ENCODE results near the gene DGCR8. TPM values are rescaled to one million over a fixed set of nuclear protein-coding genes. Genes with fewer than 3 reads are reported as not detected.

The DGCR8 gene
- total RNA-seq, 1 donor from 2014 or later = 81.0 TPM

- Mint-ChIP-seq H3K36me3 (ENCODE audit: low read depth) (peaks cover 30% of the 10 kb centered on the region), H3K27me3 (ENCODE audit: insufficient read depth) (no peaks in the 10 kb centered on the region), H3K9me3 (no peaks in the 10 kb centered on the region), H3K4me1 (ENCODE audit: low read depth) (peaks cover 46% of the 10 kb centered on the region), H3K4me3 (no peak overlapping the region), H3K27ac (no peak overlapping the region)
- no peak for DNase-seq (ENCODE audit: low spot score)
- intact Hi-C loops (cut with micrococcal nuclease) = no loop called here
Observed at GRCh38 chr22:20084547-20085413, 4.7 kb downstream of the DGCR8 start.

GRCh38 chr22:20085651-20086050 is 5.6 kb downstream of the DGCR8 start:
- Mint-ChIP-seq H3K36me3 (ENCODE audit: low read depth) (peaks cover 35% of the 10 kb centered on the region), H3K4me3 (no peak overlapping the region), H3K27me3 (ENCODE audit: insufficient read depth) (no peaks in the 10 kb centered on the region), H3K9me3 (no peaks in the 10 kb centered on the region), H3K4me1 (ENCODE audit: low read depth) (peaks cover 47% of the 10 kb centered on the region), H3K27ac (no peak overlapping the region)
- intact Hi-C loops (cut with micrococcal nuclease) = no loop called here
- DNase-seq (ENCODE audit: low spot score) = no peak

DNA sequence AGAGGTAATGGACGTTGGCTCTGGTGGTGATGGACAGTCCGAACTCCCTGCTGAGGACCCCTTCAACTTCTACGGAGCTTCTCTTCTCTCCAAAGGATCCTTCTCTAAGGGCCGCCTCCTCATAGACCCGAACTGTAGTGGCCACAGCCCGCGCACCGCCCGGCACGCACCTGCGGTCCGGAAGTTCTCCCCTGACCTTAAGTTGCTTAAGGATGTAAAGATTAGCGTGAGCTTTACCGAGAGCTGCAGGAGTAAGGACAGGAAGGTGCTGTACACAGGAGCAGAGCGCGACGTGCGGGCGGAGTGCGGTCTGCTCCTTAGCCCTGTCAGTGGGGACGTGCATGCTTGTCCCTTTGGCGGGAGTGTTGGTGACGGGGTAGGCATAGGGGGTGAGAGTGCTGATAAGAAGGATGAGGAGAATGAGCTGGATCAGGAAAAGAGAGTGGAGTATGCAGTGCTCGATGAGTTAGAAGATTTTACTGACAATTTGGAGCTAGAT is 6.1 kb downstream of the DGCR8 start:
- Mint-ChIP-seq H3K27me3 (ENCODE audit: insufficient read depth) (no peaks in the 10 kb centered on the region), H3K27ac (no peak overlapping the region), H3K4me1 (ENCODE audit: low read depth) (peaks cover 45% of the 10 kb centered on the region), H3K9me3 (no peaks in the 10 kb centered on the region), H3K36me3 (ENCODE audit: low read depth) (peaks cover 39% of the 10 kb centered on the region), H3K4me3 (no peak overlapping the region)
- DNase-seq (ENCODE audit: low spot score) = no peak
- intact Hi-C loops (cut with micrococcal nuclease) = no loop called here

DNA sequence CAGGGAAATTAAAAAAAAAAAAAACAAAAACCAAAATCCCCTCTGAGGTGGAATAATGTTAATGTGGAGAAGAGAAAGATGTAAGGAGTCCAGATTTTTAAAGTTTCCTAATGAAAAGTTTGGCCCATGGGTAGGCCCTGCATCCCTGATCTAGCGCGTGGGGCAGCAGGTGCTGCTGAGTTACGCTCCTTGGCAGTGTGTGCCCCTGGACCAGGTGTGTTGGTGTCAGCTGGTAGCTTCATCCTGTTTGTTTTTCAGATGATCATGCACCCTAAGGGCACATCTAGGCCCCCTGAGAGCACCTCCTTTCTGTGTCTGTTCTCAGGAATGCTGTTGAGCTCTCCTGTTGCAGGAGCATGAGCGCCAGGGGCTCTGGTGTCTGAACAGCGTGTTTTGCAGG is 6.7 kb downstream of the DGCR8 start:
- intact Hi-C loops (cut with micrococcal nuclease) = no loop called here
- Mint-ChIP-seq H3K4me1 (ENCODE audit: low read depth) (peaks cover 39% of the 10 kb centered on the region), H3K27me3 (ENCODE audit: insufficient read depth) (no peaks in the 10 kb centered on the region), H3K4me3 (no peak overlapping the region), H3K9me3 (no peaks in the 10 kb centered on the region), H3K36me3 (ENCODE audit: low read depth) (peaks cover 38% of the 10 kb centered on the region), H3K27ac (no peak overlapping the region)
- no peak for DNase-seq (ENCODE audit: low spot score)

DNA sequence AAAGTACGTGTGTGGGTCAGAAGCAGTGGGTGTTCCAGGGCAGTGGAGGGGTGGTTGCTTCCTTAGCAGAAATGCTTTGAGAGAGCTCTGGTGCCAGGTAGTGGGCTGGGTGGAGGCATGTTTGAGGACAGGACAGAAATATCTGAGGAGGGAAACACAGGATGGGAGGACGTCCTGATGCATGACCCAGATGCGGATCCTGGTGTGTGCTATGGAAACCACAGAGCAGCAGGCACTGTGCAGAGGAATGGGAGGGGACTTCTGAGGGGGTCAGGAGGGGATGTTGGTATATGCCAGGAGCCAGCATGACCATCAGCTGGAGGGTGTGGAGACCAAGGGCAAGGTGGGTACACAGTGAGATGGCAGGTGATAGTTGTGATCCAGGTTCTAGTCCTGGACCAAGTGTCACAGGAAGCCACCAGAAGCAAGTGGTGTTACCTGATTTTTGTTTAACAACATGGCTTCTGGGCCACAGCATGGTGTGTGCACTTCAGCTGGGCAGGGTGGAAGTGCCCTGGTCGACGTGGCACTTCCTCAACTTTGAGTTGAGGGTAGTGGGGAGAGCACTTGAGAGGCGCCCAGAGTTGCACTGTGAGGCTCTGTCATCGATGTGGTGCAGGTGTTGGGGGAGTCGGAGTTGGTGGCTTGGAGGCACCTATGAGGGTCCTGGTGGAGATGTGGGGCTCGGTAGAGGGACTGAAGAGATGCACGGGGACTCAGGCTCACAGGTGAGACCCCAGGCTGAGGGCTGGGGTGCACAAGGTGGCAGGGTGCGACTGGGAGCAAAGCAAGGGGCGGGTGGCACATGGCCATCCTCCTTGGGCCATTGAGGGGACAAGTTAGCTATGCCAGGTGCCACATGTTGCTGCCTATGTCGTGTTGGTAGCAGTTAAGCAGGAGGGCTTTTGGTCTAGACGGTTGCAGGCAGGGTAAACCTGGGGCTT is 7.5 kb downstream of the DGCR8 start:
- DNase-seq (ENCODE audit: low spot score) = no peak
- Mint-ChIP-seq H3K9me3 (no peaks in the 10 kb centered on the region), H3K27ac (no peak overlapping the region), H3K4me3 (no peak overlapping the region), H3K27me3 (ENCODE audit: insufficient read depth) (no peaks in the 10 kb centered on the region), H3K36me3 (ENCODE audit: low read depth) (peaks cover 41% of the 10 kb centered on the region), H3K4me1 (ENCODE audit: low read depth) (peaks cover 34% of the 10 kb centered on the region)
- intact Hi-C loops (cut with micrococcal nuclease) = no loop called here

DNA sequence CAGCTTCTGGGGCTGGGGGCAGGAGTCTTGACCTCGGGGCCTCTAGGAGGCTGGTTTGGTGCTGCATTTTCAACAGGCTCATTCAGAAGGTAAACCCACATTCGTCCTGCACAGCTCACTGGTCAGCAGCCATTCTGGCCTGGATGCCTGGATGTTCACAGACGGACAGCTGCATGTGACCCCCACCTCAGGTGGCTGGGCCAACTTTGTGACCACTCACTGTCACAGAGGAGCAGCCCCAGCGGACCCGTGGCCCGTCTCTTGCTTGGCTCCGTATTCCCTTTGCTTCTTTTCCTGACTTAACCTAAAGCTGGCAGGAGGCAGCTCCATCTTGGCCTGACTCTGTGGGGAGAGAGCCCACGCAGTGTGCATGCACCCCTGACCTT is 8.2 kb downstream of the DGCR8 start:
- Mint-ChIP-seq H3K27me3 (ENCODE audit: insufficient read depth) (no peaks in the 10 kb centered on the region), H3K36me3 (ENCODE audit: low read depth) (peaks cover 45% of the 10 kb centered on the region), H3K9me3 (no peaks in the 10 kb centered on the region), H3K4me1 (ENCODE audit: low read depth) (peaks cover 27% of the 10 kb centered on the region), H3K27ac (no peak overlapping the region), H3K4me3 (no peak overlapping the region)
- intact Hi-C loops (cut with micrococcal nuclease) = no loop called here
- no peak for DNase-seq (ENCODE audit: low spot score)

GRCh38 chr22:20089226-20089976 is 9.4 kb downstream of the DGCR8 start:
- Mint-ChIP-seq H3K9me3 (no peaks in the 10 kb centered on the region), H3K4me1 (ENCODE audit: low read depth) (peaks cover 21% of the 10 kb centered on the region), H3K27me3 (ENCODE audit: insufficient read depth) (no peaks in the 10 kb centered on the region), H3K4me3 (no peak overlapping the region), H3K27ac (no peak overlapping the region), H3K36me3 (ENCODE audit: low read depth) (peaks cover 52% of the 10 kb centered on the region)
- intact Hi-C loops (cut with micrococcal nuclease) = no loop called here
- no peak for DNase-seq (ENCODE audit: low spot score)

- Mint-ChIP-seq H3K4me1 (ENCODE audit: low read depth) (peaks cover 24% of the 10 kb centered on the region), H3K27ac (no peak overlapping the region), H3K27me3 (ENCODE audit: insufficient read depth) (no peaks in the 10 kb centered on the region), H3K36me3 (ENCODE audit: low read depth) (peaks cover 54% of the 10 kb centered on the region), H3K4me3 (no peak overlapping the region), H3K9me3 (no peaks in the 10 kb centered on the region)
- intact Hi-C loops (cut with micrococcal nuclease) = no loop called here
- no peak for DNase-seq (ENCODE audit: low spot score)
Observed at GRCh38 chr22:20089977-20090729, 10.1 kb downstream of the DGCR8 start.

GRCh38 chr22:20090730-20091240 is 10.7 kb downstream of the DGCR8 start:
- Mint-ChIP-seq H3K4me1 (ENCODE audit: low read depth) (peaks cover 30% of the 10 kb centered on the region), H3K27me3 (ENCODE audit: insufficient read depth) (no peaks in the 10 kb centered on the region), H3K36me3 (ENCODE audit: low read depth) (peaks cover 58% of the 10 kb centered on the region), H3K27ac (no peak overlapping the region), H3K4me3 (no peak overlapping the region), H3K9me3 (peaks cover under 1% of the 10 kb centered on the region)
- intact Hi-C loops (cut with micrococcal nuclease) = no loop called here
- DNase-seq (ENCODE audit: low spot score) = no peak

DNA sequence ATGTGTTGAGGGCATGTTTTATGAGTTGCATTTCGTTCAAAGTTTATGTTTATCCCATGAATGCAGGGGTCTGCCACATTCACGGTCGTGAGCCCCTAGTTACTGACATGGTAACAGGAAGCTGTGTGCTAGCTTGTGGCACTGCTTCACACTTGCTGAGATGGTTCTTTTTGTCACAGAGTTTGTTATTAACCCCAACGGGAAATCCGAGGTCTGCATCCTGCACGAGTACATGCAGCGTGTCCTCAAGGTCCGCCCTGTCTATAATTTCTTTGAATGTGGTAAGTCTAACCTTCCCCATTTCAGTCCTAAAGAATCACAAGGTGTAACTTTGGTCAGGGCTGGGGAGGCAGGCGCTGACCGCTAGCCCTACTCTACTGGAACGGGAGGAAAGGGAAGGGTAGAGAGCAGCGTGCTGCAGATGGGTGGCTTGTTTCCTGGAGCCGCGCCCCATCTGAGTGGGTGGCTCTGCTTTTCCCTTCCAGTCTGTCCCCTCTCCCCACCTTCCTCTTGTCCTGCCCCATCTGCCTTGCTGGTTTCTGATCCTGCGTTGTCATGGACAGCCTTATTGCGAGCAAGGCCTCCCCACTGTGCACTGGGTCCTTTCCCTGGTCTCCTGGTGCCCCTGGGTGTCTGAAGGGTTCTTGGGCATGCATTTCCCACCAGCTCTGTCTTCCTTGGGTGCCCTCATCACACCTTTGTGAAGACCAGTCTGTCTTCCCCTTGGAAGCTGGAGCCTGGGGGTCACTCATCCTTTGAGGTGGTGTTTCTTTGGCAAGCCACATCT is 11.8 kb downstream of the DGCR8 start:
- Mint-ChIP-seq H3K27ac (no peak overlapping the region), H3K4me3 (no peak overlapping the region), H3K36me3 (ENCODE audit: low read depth) (peaks cover 61% of the 10 kb centered on the region), H3K27me3 (ENCODE audit: insufficient read depth) (no peaks in the 10 kb centered on the region), H3K9me3 (peaks cover 5% of the 10 kb centered on the region), H3K4me1 (ENCODE audit: low read depth) (peaks cover 40% of the 10 kb centered on the region)
- intact Hi-C loops (cut with micrococcal nuclease) = no loop called here
- no peak for DNase-seq (ENCODE audit: low spot score)

GRCh38 chr22:20092477-20092854 is 12.4 kb downstream of the DGCR8 start:
- no peak overlapping the region for H3K4me3 Mint-ChIP-seq
- H3K4me1 Mint-ChIP-seq (ENCODE audit: low read depth) = peaks cover 40% of the 10 kb centered on the region
- no peaks in the 10 kb centered on the region for H3K27me3 Mint-ChIP-seq (ENCODE audit: insufficient read depth)
- no peak overlapping the region for H3K27ac Mint-ChIP-seq
- intact Hi-C loops (cut with micrococcal nuclease) = no loop called here
- DNase-seq (ENCODE audit: low spot score) = no peak
- H3K9me3 Mint-ChIP-seq = peaks cover 5% of the 10 kb centered on the region
- H3K36me3 Mint-ChIP-seq (ENCODE audit: low read depth) = peaks cover 61% of the 10 kb centered on the region

Data from activated T-helper 1 cell treated with anti-CD3 and anti-CD28 coated beads, Interleukin-12 subunit alpha, Interleukin-12 subunit beta, Interleukin-2, Interleukin-4 antibody, amounts not matched to agents 30 ng/mL and 10 ng/mL and 1 ng/mL, durations not matched to agents 14 hours and 24 hours and 36 hours (primary cell).